ENCODE measurements around the gene PCBD1.
A peak's percentile ranks its signal among the peaks of the same experiment; 100 is the strongest.

The PCBD1 gene

DNA sequence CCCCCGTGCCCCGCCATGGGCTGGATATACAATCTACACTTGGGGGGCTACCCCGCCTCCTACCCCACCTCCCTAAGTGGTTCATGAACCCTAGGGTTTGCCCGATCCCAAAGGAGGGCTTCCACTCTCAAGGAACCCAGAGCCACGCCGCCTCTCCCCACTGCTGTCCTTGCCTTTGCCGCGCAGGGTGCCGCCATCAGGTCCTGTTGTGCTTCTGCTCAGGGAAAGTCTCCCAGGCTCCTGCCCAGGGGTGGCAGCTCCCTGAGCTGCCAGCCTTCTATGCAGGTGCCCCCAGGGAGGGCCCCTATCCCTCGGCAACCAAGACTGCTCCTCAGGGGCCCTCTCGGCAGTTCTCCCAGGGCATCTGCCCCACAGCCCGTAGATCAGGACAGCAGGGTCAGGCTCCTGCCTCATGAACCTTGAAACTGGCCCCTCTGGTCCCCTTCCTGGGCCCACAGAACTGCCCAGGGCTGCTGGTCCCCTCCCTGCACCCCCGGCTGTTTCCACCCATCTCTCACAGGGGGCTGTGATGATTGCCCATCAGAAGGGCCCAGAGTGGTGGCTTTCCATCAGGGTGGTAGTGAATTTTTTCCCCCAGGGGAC is 13.0 kb upstream of the PCBD1 start:
- no peak for DNase-seq

DNA sequence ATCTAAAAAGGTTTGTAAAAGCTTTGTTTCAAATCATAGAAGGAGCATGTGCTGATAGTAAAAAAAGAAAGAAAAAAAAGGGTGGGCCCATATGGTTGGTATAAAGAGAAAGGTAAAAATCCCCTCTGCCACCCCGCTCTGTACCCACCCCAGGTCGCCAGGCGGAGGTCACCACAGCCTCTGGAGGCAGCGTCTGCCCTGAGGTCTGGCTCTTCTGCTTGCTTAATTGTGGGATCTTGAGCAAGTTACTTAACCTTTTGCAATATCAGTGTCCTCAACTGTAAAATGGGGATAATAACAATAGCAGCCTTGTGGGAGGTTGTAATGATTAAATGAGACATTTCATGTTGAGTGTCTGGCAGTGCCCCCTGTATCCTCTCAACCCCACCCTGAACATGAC is 10.7 kb upstream of the PCBD1 start:
- no peak for DNase-seq

DNA sequence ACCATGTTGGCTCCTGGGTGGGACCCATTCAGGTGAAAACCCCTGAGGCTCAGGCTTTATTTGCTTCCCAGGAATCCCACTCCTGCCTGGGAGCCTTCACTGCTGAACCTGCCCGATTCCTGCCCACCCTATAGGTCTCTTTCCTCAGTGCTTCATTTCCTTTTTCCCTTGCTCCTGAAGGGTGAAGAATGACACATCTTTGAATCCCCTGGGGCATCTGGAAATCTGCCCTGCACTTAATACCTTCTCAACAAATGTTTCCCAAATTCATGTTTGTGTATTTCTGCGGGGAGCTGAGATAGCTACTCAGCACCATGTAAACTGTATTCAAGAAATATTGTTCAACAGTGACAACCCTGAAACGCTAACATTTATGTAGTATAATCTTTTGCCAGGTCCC is 10.3 kb upstream of the PCBD1 start:
- DNase-seq: no peak

DNA sequence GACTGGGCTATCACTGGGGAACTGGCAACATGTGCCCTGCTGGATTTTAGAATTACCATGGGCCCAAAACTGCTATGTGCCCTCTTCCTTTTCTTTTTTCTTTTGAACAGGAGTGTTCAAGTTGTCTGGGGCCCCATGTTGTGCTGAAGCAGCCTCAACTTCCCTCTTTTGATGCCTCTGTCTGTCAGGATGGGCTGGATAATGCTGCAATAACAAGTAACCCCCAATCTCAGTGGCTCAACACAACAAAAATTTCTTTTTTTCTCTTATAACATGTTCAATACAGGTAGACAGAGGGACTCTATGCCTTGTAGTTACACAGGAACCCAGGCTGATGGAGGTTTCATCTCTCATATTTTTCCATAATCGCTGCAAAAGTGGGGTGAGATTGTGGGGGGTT is 8.2 kb upstream of the PCBD1 start:
- no peak for DNase-seq

DNA sequence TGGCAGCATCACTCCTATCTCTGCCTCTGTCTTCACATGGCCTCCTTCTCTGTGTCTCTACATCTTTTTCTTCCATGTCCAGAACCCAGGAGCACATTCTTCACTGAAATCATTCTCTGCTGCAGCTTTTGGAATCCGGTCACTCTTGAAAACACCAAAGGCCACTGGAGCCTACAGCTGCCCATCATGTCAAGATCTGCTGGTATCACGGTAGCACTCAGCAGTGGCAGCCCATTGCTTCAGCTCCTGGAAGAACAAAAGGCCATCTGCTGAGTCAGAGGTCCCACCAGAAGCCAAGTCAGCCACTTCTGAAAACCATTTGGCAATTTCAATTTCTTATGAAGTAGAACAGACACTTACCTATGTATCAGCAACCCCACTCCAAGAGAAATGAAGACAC is 6.1 kb upstream of the PCBD1 start:
- DNase-seq: no peak

DNA sequence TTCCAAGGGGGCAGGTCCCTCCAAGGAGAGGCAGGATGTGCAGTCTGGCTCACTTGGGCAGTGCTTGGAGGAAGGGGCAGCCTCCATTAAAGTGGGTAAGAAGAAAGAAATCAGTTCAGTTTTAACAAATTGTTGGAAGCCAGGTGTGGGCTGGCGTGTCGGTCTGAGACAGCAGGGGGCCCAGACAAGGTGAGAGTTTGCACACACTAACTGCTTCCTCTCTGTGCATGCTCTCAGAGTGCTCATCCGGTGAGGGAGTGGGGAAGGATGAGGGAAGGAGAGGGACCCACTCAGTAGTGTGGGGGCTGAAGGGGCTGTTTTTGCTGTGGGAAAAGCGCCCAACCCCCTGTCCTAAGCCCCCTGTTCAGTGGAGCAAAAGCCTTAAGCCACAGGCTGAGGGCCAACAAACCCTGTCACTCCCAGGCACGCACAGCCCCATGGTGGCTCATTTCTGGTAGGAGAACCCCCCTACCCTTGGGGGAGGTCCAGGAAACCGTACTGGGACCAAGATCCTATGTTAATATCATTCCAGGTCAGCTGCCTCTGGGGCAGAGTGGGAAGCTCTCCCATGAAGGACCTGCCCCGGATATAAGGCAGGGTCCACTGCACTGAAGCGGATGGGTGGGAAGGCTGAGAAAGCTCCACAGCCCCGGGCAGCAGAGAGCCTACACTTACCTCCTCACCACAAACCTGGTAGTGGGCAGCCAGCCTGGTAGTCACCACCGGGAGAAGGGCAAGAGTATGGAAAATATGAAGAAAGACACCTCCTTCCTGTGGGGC is 5.1 kb upstream of the PCBD1 start:
- DNase-seq: no peak

DNA sequence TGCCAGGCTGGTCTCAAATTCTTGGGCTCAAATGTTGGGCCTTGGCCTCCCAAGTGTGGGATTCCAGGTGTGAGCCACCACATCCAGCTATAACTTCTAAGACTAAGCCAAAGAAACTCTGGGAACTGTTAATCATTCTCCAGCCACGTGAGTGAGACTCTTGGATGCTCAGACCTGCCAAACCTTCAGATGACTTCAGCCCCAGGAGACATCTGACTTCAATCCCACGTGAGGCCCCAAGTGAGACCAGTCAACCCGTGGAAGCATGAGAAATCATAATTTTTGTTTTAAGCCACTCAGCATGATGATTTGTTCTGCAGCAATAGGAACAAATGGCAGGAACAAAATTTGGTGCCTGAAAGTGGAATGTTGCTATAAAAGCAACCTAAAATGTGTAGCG is 4.3 kb upstream of the PCBD1 start:
- no peak for DNase-seq

DNA sequence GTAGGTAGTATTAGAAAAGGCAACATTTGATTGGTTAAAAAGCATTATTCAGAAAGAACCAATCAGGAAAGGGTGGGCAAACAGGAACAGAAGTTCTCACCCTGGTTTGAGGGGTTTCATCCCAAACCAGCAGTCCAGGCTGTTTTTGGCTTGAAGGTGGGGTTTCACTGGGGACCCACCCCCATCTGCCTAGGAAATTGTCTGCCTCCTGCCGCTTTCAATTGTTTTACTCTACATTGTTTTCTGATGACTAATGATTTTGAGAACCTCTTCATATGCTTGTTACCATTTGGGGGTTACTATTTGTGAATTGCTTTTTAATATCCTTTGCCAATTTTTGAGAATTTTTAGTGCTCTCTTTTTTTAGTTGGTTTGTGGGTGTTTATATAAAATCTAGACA is 3.3 kb upstream of the PCBD1 start:
- DNase-seq: no peak

DNA sequence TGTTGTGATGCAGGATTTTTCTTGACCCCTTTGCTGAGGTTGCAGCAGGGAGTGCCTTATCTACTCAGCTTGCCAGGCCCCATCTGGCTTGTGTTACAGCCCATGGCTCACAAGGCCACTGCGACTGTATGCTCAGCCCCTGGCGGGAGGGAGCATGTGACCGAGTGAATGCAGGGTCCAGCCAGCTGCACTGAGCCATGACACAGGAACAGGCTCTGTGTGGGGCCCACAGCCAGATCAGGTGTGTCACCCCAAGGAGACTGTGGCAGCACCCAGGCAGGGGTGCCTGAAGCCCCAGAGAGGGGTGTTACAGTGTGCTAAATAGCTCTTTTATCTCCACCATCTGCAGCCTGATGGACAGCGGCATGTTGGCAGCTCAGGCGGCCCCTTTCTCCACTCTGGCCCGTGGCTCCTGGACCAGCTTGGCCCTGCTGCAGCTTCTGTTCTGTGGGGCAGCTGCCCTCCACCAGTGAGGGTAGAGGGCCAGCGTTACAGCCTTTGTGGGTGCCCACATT is 2.6 kb upstream of the PCBD1 start:
- DNase-seq: no peak

DNA sequence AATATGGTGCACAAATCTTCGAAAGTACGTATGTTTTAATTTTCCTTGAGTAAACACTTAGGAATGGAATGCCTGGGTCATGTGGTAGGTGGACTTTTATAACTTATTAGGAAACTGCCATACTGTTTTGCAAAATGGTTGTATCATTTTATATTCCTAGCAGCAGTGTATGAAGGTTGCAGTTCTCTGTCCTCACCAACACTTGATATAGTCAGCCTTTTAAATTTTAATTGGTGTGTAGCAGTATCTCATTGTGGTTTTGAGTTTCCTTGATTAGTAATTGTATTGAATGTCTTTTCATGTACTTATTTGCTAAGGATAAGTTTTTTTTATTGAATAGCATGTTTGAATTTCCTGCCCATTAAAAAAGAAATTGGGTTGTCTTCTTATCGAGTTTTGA is 926 bp upstream of the PCBD1 start:
- DNase-seq: no peak

DNA sequence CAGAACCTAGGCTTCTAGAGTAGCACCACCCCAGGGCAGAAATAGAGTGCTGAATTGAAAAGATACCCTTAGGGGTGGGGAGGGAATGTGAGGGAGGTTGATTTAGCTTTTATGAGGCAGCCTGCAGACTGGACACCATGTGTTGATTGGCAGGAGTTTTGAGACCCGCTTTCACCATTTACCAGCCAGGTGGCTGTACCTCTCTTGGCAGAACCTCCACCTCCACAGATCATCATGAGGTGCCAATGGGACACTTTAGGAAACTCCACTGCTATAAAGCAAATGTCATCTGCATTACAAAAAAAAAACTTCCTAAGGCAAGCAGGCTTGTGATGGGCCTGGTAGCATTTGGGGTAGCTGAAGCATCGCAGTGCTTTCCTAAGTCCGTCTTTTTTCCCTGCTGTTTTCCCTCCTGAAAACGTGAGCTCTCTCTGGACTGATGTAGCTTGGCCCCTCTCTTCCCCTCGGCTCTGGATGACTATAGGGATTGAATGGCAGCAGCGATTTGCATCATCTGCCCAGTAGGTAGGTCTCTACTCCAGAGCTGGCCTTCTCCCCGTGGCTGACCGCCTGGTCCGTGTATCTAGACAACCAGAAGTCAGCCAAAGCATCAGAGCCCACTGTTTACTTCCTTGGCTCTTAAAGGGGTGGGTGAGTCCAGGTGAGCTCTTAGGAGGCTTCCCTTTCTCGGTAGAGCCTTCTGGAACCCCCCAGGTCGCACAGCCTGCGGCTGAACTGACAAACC is 1.3 kb downstream of the PCBD1 start:
- no peak for DNase-seq

DNA sequence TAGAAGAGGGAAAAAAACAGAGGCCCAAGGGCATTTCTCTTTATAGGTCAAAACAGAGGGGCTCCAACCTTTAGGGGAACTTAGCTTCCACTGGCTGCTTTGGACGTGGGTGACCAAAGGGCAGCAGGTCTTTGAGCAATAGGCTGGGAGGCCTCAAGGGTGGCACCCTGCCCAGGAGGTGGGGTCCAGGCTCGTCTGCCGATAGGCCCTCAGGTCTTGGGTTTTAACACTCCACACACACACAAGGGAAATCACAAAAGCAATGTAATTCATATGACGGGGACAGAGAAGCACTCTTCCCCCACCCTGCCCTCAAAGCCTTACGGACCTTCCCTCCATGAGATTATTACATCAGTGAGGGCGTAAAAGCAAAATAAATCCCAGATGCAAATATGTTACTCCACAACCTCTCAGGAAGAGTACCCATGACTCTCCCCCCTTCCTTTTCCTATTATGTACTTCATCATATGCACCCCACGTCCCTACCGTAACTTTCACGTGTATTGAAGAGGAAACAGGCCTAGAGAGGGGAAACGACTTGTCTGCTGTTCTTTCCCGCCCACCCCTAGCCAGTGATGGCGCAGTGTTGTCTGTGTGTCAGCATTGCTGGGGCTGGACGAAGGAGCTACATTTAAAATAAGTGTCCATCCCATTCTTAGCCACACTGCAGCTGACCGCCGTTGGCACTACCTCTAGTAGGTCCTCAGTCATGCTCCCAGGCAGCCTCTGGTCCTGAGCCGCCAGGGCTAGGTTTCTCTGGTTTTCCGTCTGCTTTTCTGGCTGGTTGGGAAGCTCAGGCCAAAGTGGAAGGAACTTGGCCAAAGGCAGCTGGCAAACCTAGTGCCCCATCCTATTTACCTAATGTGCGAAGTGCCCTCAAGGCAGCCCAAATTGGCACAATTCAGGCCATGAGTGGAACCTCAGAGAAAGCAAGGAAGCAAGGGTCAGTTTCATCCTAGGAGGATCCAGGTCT is 2.1 kb downstream of the PCBD1 start:
- DNase-seq: no peak

DNA sequence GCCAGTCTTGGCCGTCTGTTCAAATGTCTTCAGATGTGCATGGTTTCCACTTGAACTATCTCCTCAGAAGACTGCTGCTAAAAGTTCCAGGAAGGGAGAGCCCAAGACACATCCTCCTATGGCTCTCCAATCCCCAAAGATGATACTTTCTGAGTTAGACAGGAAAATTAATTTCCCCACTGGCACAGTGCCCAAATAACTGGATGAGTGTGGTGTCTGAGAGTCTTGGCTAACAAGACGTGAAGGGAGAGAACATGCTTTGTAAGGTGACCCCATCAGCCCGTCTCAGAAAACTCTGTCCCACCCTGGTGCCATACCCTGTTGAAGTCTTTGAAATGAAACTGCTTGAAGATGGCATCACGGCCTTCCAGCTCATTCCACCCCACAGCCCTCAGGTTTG is 2.9 kb downstream of the PCBD1 start:
- DNase-seq: no peak

DNA sequence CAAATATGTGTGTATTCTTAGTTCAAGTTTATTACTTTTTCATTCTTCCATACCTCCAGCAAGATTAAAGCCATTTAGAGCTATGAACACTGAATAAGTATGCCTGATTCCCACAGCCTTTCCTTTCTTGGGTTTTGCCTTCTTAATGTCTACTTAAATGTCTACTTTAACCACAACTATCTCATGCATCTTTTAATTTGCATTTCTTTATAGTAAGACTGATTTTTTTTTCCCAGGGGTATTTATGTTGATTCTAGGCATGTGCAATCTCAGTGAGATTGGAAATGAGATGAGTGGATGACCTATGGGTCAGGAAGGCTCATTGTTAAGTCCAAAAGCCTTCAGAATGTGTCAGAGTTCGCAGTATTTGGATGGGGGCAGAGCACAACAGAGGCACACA is 3.6 kb downstream of the PCBD1 start:
- DNase-seq: no peak

DNA sequence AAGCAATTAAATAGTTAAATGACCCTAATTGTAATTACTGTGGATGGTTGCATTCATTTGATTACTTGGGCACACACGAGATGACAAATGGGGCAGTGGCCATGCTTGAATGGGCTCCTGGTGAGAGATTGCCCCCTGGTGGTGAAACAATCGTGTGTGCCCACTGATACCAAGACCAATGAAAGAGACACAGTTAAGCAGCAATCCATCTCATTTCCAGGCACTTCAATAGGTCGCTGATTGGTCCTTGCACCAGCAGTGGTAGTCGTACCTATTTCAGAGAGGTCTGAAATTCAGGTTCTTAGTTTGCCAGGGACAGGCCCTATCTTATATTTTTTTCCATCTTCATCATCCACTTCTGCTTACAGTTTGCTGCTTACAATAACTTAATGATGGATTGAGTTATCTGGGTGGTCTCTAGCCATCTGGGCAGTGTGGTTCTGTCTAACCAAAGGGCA is 8.3 kb downstream of the PCBD1 start:
- DNase-seq: peak; percentile 77 to 82

DNA sequence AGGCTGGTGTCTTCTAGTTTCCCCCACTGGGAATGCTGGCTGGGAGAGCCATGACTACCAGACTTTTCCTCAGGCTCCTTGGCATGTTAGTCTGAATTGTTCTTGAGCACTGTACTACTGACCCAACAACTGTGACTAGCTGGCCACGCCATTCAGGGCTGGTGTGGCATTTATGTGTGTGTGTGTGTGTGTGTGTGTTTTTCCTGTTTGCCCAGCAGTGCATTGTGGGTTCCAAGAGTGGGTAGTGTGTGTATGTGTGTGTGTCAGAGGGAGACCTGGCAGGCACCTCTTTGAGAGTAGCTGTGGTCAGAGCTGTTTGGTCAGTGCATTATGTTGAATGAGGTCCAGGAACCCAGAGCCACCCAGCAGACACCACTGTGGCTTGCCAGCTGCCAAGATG is 9.2 kb downstream of the PCBD1 start:
- DNase-seq: no peak

DNA sequence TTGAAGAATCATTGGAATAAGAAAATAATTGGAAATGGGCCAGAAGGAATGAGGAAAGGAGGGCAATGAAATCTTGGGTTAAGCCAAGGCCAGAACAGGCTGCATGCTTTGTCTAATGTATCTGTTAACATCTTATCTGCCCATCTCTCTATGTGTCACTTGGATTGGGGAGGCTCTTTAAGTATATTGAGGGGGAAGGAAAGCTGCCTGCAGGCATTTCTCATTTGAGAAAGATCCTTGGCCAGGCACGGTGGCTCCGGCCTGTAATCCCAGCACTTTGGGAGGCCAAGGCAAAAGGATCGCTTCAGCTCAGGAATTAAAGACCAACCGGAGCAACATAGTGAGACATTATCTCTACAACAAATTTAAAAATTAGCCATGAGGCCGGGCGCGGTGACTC is 14.3 kb downstream of the PCBD1 start:
- DNase-seq: no peak

DNA sequence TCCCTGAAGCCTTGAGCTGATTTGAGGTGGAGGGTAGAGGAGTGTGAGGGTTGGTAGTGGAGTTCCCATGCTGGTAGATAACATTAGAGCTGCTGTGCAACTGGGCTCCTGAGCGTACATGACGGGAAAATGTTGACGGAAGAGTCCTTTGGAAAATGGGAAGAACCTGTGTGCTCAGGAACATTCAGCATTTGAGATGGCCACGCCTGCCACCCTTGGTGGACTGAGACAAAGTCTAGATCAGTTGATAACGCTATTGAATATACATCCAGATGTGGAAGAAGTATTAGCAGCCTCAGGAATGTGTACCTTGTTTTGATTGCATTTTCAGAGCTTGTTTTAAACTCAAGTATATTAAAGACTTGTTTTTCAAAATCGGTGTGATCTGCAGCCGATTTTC is 16.1 kb downstream of the PCBD1 start:
- no peak for DNase-seq

DNA sequence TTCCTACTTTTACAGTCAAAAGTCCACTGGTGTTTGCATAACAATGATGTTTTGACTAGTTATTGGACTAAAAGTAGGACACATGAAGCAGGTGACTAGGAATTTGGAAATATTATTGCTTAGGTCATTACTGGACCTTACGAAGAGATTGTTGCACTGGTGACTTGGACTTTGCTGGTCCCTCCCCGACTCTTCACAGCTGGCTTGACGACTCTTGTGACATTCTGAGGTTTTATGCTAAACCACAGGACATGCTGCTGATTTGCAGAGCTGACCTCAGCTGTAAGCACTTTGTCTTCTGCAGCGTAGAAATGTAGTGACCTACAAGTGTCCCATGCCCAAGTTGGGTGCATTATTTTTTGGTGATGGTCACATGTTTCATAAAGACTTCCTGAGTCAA is 21.9 kb downstream of the PCBD1 start:
- DNase-seq: peak in 1 of 2 donors; percentile 17

DNA sequence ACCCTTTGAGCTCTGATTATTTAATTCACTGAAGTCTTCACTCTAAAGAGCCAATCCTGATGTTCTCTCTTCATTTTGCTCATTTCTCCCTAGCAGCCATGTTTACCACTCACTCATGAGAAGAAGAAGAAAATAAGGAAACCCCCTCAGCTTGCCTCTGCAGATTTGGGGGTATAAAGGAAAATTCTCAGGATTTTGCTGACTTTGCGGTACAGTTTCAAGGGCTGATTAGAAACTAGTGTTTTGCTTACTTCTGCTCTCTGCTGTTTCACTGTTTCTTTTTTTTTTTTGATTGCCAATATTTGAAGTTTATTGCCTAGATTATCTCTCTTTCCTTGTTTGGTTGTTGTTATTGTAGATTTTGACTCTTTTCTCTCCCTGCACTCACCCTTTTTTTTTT is 23.4 kb downstream of the PCBD1 start:
- DNase-seq: no peak

DNA sequence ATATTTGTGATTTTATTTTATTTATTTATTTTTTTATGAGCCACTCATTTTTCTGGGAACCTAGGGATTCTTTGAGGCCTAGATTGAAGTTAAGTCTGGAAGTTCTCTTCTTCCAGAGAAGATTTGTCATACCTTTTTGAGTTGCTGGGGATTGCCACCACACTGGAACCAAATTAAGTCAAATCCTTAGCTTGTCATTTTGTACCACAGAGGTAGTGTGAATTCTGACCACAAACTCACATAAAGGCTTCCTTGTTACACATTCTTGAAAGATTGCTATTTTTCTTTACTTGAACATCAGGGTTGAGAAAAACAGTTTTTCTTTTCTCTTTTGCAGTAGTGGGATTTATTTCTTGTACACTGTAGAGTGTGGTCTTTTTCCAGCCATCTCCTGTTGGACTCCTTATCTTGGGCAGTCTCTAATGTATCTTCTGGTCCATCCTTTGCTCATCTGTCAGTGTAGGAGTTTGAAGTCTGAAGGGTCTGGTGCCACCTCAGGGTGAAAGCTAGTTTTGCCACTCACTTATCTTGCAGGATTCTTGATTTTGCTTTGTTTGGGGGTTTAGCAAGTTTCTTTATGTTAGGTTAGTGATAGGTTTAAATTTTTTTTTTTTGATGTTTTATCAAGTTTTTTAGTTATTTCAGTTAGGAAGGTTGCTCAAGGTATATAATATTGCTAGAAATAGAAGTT is 24.8 kb downstream of the PCBD1 start:
- DNase-seq: no peak

All from CD4-positive, alpha-beta T cell treated with Interleukin-1 beta for 1 hour (primary cell).